Peyer's patch (tissue), 4 donors: ENCODE measurements around the gene AEBP2. TPM values are rescaled to one million over a fixed set of nuclear protein-coding genes. Genes with fewer than 3 reads are reported as not detected.

Experiments
- DNase-seq, 3 donors: peaks; one replicate each; pipeline ENCODE4 v3.0.0-alpha.2; 2017 to 2019
- H3K27ac ChIP-seq, 4 donors: fragments of 200-600 bp; sonication (generic); one replicate each; pipeline ENCODE4 v1.5.1; 2016 to 2019
- H3K27me3 ChIP-seq, 2 donors: fragments of 200-600 bp; sonication (generic); one replicate each; pipeline ENCODE4 v1.5.1; 2019
- H3K36me3 ChIP-seq, 3 donors: fragments of 200-600 bp; sonication (generic); one replicate each; pipeline ENCODE4 v1.5.1; 2016 to 2019
- H3K4me1 ChIP-seq, 4 donors: fragments of 200-600 bp; sonication (generic); one replicate each; pipeline ENCODE4 v1.5.1; 2016 to 2019
- H3K4me3 ChIP-seq, 4 donors: fragments of 200-600 bp; sonication (generic); 1 replicate in 3 of 4; 2 replicates in 1 of 4; pipeline ENCODE4 v1.5.1; 2016 to 2019; ENCODE audit warnings: mild to moderate bottlenecking in 1 of 4
- H3K9me3 ChIP-seq, 4 donors: fragments of 200-600 bp; sonication (generic); one replicate each; pipeline ENCODE4 v1.5.1; 2016 to 2019; ENCODE audit warnings: mild to moderate bottlenecking in 1 of 4
- POLR2A ChIP-seq, 2 donors: fragments of 450-650 bp; IDR thresholded peaks; one replicate each; pipeline ENCODE4 v1.5.1; 2017; ENCODE audit warnings: antibody characterized with exemption in 2 of 2, mild to moderate bottlenecking in 2 of 2, moderate library complexity in 2 of 2
- total RNA-seq, 4 donors: library from RNA; depleted of rRNA; stranded (reverse); fragments of >200 nt; gene quantifications; one replicate each; pipeline ENCODE4 v1.1.0, GENCODE V29; 2016
- TF ChIP-seq, protein P1 (sequence below), 6 experiments: fragments of 450-650 bp in 4 of 6; fragments of 200-600 bp in 2 of 6; sonication (generic) in 1 of 6; IDR thresholded peaks; one replicate each; pipeline ENCODE4 v1.5.1; 2017 to 2019; ENCODE audit warnings: antibody characterized with exemption in 6 of 6, mild to moderate bottlenecking in 3 of 6, moderate library complexity in 1 of 6

Gene AEBP2
- total RNA-seq, 4 donors from 2014 or later: 22.9 to 58.4 (median 42.3) TPM

- no peaks in the 10 kb centered on the region for H3K27me3 ChIP-seq
- no peaks in the 10 kb centered on the region for H3K9me3 ChIP-seq
- H3K27ac ChIP-seq: no peak overlapping the region
- no peak for DNase-seq
- H3K4me3 ChIP-seq: no peak overlapping the region
- TF ChIP-seq, protein P1, sequence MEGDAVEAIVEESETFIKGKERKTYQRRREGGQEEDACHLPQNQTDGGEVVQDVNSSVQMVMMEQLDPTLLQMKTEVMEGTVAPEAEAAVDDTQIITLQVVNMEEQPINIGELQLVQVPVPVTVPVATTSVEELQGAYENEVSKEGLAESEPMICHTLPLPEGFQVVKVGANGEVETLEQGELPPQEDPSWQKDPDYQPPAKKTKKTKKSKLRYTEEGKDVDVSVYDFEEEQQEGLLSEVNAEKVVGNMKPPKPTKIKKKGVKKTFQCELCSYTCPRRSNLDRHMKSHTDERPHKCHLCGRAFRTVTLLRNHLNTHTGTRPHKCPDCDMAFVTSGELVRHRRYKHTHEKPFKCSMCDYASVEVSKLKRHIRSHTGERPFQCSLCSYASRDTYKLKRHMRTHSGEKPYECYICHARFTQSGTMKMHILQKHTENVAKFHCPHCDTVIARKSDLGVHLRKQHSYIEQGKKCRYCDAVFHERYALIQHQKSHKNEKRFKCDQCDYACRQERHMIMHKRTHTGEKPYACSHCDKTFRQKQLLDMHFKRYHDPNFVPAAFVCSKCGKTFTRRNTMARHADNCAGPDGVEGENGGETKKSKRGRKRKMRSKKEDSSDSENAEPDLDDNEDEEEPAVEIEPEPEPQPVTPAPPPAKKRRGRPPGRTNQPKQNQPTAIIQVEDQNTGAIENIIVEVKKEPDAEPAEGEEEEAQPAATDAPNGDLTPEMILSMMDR (IDR thresholded peaks at IDR 0.05): no peak
- TF ChIP-seq POLR2A (IDR thresholded peaks at IDR 0.05): no peak
- H3K4me1 ChIP-seq: peaks cover 0 to 7% (median 0%) of the 10 kb centered on the region in 4 donors
- H3K36me3 ChIP-seq: no peaks in the 10 kb centered on the region
Measured at GRCh38 chr12:19545301-19545700, 106.0 kb downstream of the AEBP2 start.

DNA sequence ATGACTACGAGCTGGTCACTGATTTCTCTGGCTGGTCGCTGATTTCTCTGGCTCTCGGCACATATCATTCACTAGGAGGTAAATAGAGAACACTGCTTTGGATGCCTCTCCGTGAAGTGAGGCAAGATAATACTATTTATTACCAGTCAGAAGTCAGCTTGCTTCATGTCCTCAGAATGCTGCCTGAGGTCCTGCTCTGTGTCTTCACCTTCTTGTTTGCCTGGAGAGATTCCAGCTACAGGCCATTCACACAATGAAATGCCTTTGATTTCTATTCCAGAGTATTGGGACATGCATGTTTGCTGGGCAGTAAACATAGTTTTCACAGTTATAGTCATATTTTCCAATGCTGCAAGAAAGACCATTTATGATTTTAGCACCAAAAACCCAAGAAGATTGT, 106.7 kb downstream of the AEBP2 start:
- H3K4me3 ChIP-seq: no peak overlapping the region
- peaks cover 0 to 7% (median 0%) of the 10 kb centered on the region in 4 donors for H3K4me1 ChIP-seq
- H3K27ac ChIP-seq: no peak overlapping the region
- no peak for TF ChIP-seq POLR2A (IDR thresholded peaks at IDR 0.05)
- TF ChIP-seq, protein P1 (IDR thresholded peaks at IDR 0.05): no peak
- H3K27me3 ChIP-seq: no peaks in the 10 kb centered on the region
- DNase-seq: no peak
- H3K36me3 ChIP-seq: no peaks in the 10 kb centered on the region
- H3K9me3 ChIP-seq: no peaks in the 10 kb centered on the region

DNA sequence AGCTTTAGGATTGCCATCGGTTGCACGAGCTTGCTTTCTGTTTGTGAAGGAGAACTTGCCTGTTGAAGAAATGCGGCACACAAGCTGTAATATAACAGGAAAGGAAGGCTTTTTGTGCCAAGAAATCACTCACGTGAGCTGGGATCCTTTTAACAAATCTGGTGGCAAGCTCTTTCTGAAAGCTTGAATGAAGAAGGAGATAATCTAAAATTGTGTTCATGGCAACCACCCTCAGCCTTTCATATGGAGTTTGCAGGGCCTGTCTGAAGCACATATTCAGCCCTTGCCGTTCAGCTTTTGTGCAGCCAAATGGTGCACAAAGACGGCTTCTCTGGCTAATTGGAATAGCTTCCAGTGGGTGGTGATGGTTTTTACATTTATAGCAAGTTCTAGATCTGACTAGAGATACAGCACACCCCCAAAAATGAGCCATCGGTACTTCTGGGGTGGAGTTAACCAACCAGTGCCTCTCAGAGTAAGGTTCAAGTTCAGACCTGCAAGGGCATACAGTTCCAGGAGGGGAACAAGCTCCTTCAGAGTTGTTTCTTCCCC, 107.4 kb downstream of the AEBP2 start:
- Histone ChIP-seq H3K27ac (peak overlapping the region in 2 of 4 donors; percentile 20 to 42), H3K27me3 (no peaks in the 10 kb centered on the region)

GRCh38 chr12:19547271-19547671, 108.0 kb downstream of the AEBP2 start:
- no peak for TF ChIP-seq POLR2A (IDR thresholded peaks at IDR 0.05)
- TF ChIP-seq, protein P1 (IDR thresholded peaks at IDR 0.05): no peak
- H3K4me3 ChIP-seq: no peak overlapping the region
- no peaks in the 10 kb centered on the region for H3K36me3 ChIP-seq
- peak overlapping the region in 1 of 4 donors; percentile 20 for H3K27ac ChIP-seq
- no peak for DNase-seq
- no peaks in the 10 kb centered on the region for H3K9me3 ChIP-seq
- no peaks in the 10 kb centered on the region for H3K27me3 ChIP-seq
- peaks cover 0 to 7% (median 0%) of the 10 kb centered on the region in 4 donors for H3K4me1 ChIP-seq

More for the DNA sequence above, 107.4 kb downstream of the AEBP2 start:
- no peak for TF ChIP-seq POLR2A (IDR thresholded peaks at IDR 0.05)
- TF ChIP-seq, protein P1 (IDR thresholded peaks at IDR 0.05): no peak
- H3K4me3 ChIP-seq: no peak overlapping the region
- peaks cover 0 to 7% (median 0%) of the 10 kb centered on the region in 4 donors for H3K4me1 ChIP-seq
- H3K9me3 ChIP-seq: no peaks in the 10 kb centered on the region
- no peak for DNase-seq
- H3K36me3 ChIP-seq: no peaks in the 10 kb centered on the region

DNA sequence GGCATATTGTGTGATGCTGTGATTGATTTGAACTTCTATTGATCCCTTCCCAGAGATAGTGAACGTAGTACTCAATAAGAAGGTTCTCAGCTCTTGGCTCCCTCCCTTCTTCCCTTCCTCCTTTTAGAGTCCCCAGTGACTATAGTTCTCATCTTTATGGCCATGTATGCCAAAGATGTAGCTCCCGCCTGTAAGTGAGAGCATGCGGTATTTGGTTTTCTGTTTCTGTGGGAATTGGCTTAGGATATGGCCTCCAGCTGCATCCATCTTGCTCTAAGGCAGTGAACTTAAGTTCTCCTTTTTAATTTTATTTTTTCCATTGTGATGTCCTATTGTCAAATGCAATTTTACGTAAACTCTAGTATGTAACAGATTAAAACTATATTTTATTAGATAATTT, 109.5 kb downstream of the AEBP2 start:
- peaks cover 0 to 7% (median 0%) of the 10 kb centered on the region in 4 donors for H3K4me1 ChIP-seq
- DNase-seq: no peak

More for the DNA sequence above, 109.5 kb downstream of the AEBP2 start:
- H3K36me3 ChIP-seq: no peaks in the 10 kb centered on the region
- H3K9me3 ChIP-seq: no peaks in the 10 kb centered on the region
- H3K27me3 ChIP-seq: no peaks in the 10 kb centered on the region
- no peak for TF ChIP-seq POLR2A (IDR thresholded peaks at IDR 0.05)
- TF ChIP-seq, protein P1 (IDR thresholded peaks at IDR 0.05): no peak
- no peak overlapping the region for H3K4me3 ChIP-seq
- H3K27ac ChIP-seq: no peak overlapping the region
